ENCODE data around the gene KRTAP2-1. TPM values are rescaled to one million over a fixed set of nuclear protein-coding genes. Genes with fewer than 3 reads are reported as not detected.

Gene KRTAP2-1
- total RNA-seq, 4 donors from 2014 or later: not detected

GRCh38 chr17:40997361-40997760 lies 49.8 kb downstream of the KRTAP2-1 start:
- ATAC-seq: no peak
- H3K9me3 ChIP-seq: no peaks in the 10 kb centered on the region
- no peaks in the 10 kb centered on the region for H3K36me3 ChIP-seq
- no peak overlapping the region for H3K4me3 ChIP-seq
- 49 to 62% methylated on average over 2 of the region's 2 CpGs for WGBS, 2 donors (ENCODE audit: low coverage in 1 of 2)
- no peak overlapping the region for H3K27ac ChIP-seq
- TF ChIP-seq EP300 (IDR thresholded peaks at IDR 0.05) (no peak), POLR2A (IDR thresholded peaks at IDR 0.05) (no peak), POLR2AphosphoS5 (IDR thresholded peaks at IDR 0.05) (no peak), CTCF (IDR thresholded peaks at IDR 0.05) (no peak)
- peaks cover 45% of the 10 kb centered on the region for H3K27me3 ChIP-seq
- H3K4me1 ChIP-seq: no peaks in the 10 kb centered on the region

GRCh38 chr17:40996829-40997228 lies 50.3 kb downstream of the KRTAP2-1 start:
- Histone ChIP-seq H3K9me3 (no peaks in the 10 kb centered on the region), H3K4me3 (no peak overlapping the region), H3K27ac (no peak overlapping the region), H3K36me3 (no peaks in the 10 kb centered on the region), H3K27me3 (peaks cover 50% of the 10 kb centered on the region), H3K4me1 (no peaks in the 10 kb centered on the region)
- 45 to 57% methylated on average over 4 of the region's 4 CpGs for whole genome bisulfite sequencing, 2 donors (ENCODE audit: low coverage in 1 of 2)
- no peak for TF ChIP-seq POLR2AphosphoS5 (IDR thresholded peaks at IDR 0.05)
- no peak for TF ChIP-seq EP300 (IDR thresholded peaks at IDR 0.05)
- no peak for TF ChIP-seq CTCF (IDR thresholded peaks at IDR 0.05)
- TF ChIP-seq POLR2A (IDR thresholded peaks at IDR 0.05): no peak
- no peak for ATAC-seq

Small RNAs within 50 kb of the gene (small RNA-seq; reads per million reads assigned to genes)
- gene KRTAP3-4P: 0 reads per million in 4 donors

Other genes with a start within 250 kb of the KRTAP2-1 start
- gene KRT28, start 247.4 kb downstream of the KRTAP2-1 start, total RNA-seq: not detected
- 10 to 100 TPM in 3 of 4 donors, 1 to 10 TPM in 1; 5.1 to 14.3 (median 10.6) TPM for gene KRT10, start 224.7 kb downstream of the KRTAP2-1 start, total RNA-seq
- not detected for gene KRT12, start 180.1 kb downstream of the KRTAP2-1 start, total RNA-seq
- gene KRT20, start 162.1 kb downstream of the KRTAP2-1 start, total RNA-seq: not detected
- gene KRT23, start 109.7 kb downstream of the KRTAP2-1 start, total RNA-seq: 1 to 10 TPM in 1 of 4 donors, not detected in 3; 6.1 TPM
- gene KRT39, start 80.4 kb downstream of the KRTAP2-1 start, total RNA-seq: not detected
- not detected for gene KRT40, start 63.0 kb downstream of the KRTAP2-1 start, total RNA-seq
- gene KRTAP3-3, start 53.2 kb downstream of the KRTAP2-1 start, total RNA-seq: not detected
- gene KRTAP3-2, start 47.4 kb downstream of the KRTAP2-1 start, total RNA-seq: not detected
- not detected for gene KRTAP3-1, start 38.2 kb downstream of the KRTAP2-1 start, total RNA-seq
- gene KRTAP1-5, start 20.1 kb downstream of the KRTAP2-1 start, total RNA-seq: not detected
- not detected for gene KRTAP1-4, start 17.1 kb downstream of the KRTAP2-1 start, total RNA-seq
- not detected for gene KRTAP1-3, start 12.4 kb downstream of the KRTAP2-1 start, total RNA-seq
- not detected for gene KRTAP1-1, start 5.9 kb downstream of the KRTAP2-1 start, total RNA-seq
- gene KRTAP2-2, start 7.9 kb upstream of the KRTAP2-1 start, total RNA-seq: not detected
- not detected for gene KRTAP2-3, start 12.8 kb upstream of the KRTAP2-1 start, total RNA-seq
- gene KRTAP2-4, start 18.6 kb upstream of the KRTAP2-1 start, total RNA-seq: not detected
- gene KRTAP4-7, start 36.8 kb upstream of the KRTAP2-1 start, total RNA-seq: not detected
- not detected for gene KRTAP4-8, start 50.8 kb upstream of the KRTAP2-1 start, total RNA-seq
- gene KRTAP4-16, start 54.9 kb upstream of the KRTAP2-1 start, total RNA-seq: not detected
- gene KRTAP4-9, start 58.1 kb upstream of the KRTAP2-1 start, total RNA-seq: not detected
- not detected for gene KRTAP4-11, start 71.1 kb upstream of the KRTAP2-1 start, total RNA-seq
- not detected for gene KRTAP4-12, start 76.9 kb upstream of the KRTAP2-1 start, total RNA-seq
- gene KRTAP4-6, start 93.2 kb upstream of the KRTAP2-1 start, total RNA-seq: not detected
- not detected for gene KRTAP4-5, start 102.5 kb upstream of the KRTAP2-1 start, total RNA-seq
- gene KRTAP4-4, start 113.4 kb upstream of the KRTAP2-1 start, total RNA-seq: not detected
- gene KRTAP4-3, start 120.9 kb upstream of the KRTAP2-1 start, total RNA-seq: not detected
- gene KRTAP4-2, start 130.9 kb upstream of the KRTAP2-1 start, total RNA-seq: not detected
- gene KRTAP4-1, start 137.6 kb upstream of the KRTAP2-1 start, total RNA-seq: not detected
- gene KRTAP9-1, start 142.6 kb upstream of the KRTAP2-1 start, total RNA-seq: not detected
- gene KRTAP9-2, start 179.3 kb upstream of the KRTAP2-1 start, total RNA-seq: not detected
- gene KRTAP9-3, start 185.1 kb upstream of the KRTAP2-1 start, total RNA-seq: not detected
- gene KRTAP9-8, start 190.7 kb upstream of the KRTAP2-1 start, total RNA-seq: not detected
- not detected for gene KRTAP9-4, start 202.4 kb upstream of the KRTAP2-1 start, total RNA-seq
- gene KRTAP9-9, start 208.1 kb upstream of the KRTAP2-1 start, total RNA-seq: not detected
- not detected for gene KRTAP9-6, start 218.1 kb upstream of the KRTAP2-1 start, total RNA-seq
- gene KRTAP9-7, start 228.4 kb upstream of the KRTAP2-1 start, total RNA-seq: under 1 TPM in 1 of 4 donors, not detected in 3; 0.66 TPM

All from gastroesophageal sphincter (tissue), 4 donors.